Lower leg skin (tissue), 3 donors: ENCODE results near the gene EMC9.

Experiments used
- POLR2A ChIP-seq, 2 donors: fragments of 450-650 bp; IDR thresholded peaks; one replicate each; pipeline ENCODE4 v1.6.1; 2016 to 2017; ENCODE audit warnings: antibody characterized with exemption in 2 of 2, mild to moderate bottlenecking in 1 of 2, moderate library complexity in 1 of 2
- TF ChIP-seq, protein P1 (sequence below), 3 donors: fragments of 450-650 bp; IDR thresholded peaks; one replicate each; pipeline ENCODE4 v1.5.1; 2016; ENCODE audit warnings: antibody characterized with exemption in 3 of 3, mild to moderate bottlenecking in 3 of 3, moderate library complexity in 2 of 3

DNA sequence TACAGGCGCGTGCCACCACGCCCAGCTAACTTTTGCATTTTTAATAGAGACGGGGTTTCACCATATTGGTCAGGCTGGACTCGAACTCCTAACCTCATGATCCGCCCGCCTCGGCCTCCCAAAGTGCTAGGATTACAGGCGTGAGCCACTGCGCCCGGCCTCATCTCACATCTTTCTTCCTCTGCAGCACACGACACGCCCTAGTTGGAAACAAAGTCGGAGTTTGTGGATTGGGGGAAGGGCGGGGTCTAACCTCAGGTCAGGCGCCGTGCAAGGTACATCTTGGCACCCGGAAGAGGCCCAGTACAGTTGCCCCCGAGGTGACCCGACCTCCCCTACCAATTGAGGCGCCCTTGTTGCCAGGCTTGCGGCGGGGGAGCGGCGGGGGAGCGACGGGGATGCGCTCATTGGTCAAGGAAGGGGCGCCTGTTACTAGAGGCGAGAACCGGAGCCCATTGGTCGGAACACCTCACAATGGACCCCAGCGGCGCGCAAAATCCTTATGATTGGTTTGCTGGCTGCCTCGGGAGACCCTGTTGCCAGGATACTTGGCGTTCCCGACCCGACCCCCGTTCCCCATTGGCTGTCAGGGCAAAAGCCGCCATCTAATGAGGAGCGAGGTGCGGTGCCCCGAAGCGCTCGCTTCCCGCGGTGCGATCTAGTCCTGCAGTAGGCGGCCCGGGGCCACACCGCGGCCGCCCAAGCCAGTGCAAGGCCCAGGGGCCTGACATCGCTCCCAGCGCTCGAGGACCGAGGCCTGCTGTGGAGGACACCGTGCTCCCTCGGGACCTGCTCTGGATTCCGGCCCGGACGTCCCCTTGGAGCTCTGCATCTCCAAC lies 30.2 kb upstream of the EMC9 start, which contains the start of gene REC8:
- TF ChIP-seq, protein P1, sequence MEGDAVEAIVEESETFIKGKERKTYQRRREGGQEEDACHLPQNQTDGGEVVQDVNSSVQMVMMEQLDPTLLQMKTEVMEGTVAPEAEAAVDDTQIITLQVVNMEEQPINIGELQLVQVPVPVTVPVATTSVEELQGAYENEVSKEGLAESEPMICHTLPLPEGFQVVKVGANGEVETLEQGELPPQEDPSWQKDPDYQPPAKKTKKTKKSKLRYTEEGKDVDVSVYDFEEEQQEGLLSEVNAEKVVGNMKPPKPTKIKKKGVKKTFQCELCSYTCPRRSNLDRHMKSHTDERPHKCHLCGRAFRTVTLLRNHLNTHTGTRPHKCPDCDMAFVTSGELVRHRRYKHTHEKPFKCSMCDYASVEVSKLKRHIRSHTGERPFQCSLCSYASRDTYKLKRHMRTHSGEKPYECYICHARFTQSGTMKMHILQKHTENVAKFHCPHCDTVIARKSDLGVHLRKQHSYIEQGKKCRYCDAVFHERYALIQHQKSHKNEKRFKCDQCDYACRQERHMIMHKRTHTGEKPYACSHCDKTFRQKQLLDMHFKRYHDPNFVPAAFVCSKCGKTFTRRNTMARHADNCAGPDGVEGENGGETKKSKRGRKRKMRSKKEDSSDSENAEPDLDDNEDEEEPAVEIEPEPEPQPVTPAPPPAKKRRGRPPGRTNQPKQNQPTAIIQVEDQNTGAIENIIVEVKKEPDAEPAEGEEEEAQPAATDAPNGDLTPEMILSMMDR (IDR thresholded peaks at IDR 0.05) = no peak
- TF ChIP-seq POLR2A (IDR thresholded peaks at IDR 0.05) = no peak
